A673 (cell line): ENCODE results near the gene MMD2.

Experiments
- EZH2 ChIP-seq: fragments of 200-600 bp; sonication (generic); IDR thresholded peaks from 2 replicates; pipeline ENCODE4 v1.6.1; 2017; ENCODE audit warnings: borderline replicate concordance, low read depth, mild to moderate bottlenecking, mixed read lengths, antibody characterized with exemption, low read length; ENCODE audit not compliant: poor library complexity, severe bottlenecking
- TF ChIP-seq, protein P1 (sequence below): fragments of 300-800, 200-600 bp; sonication (generic); conservative IDR thresholded peaks from 2 replicates; pipeline ENCODE4 v1.5.1; 2017; ENCODE audit warnings: low read depth, mild to moderate bottlenecking, antibody characterized with exemption, low read length, moderate library complexity, mixed read lengths

DNA sequence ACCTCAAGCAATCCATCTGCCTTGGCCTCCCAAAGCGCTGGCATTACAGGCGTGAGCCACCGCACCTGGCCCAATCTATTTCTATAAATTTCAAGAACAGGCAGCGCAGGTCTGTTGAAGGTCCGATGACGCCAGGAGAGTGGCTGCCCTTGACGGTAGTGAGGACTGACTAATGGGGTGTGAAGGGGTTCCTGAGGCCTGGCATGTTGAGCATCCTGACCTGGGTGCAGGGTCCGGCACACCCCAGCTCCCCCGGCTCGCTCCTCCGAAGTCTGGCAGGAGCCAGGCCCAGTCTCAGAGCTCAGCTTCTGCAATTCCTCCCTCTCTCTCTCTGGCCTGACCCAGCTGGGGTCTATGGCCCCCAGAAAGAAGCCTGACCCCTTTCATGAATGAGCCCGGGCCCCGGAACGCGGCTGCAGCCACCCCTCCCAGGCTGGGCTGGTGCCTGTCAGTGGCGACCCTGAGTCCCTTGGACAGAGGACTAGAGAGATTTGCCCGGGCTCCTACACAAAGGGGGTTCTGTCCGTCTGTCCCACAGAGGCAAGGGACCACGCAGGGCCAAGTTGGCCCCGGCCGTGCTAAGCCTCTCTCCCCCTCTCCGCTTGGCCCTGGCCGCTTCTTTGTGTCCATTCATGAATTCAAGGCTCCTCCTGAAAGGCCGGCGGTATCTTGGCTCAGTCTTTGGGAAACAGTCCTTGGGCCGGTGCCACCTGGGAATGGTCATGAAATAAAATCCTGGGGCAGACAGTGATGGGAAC is 18.8 kb downstream of the MMD2 start:
- TF ChIP-seq, protein P1, sequence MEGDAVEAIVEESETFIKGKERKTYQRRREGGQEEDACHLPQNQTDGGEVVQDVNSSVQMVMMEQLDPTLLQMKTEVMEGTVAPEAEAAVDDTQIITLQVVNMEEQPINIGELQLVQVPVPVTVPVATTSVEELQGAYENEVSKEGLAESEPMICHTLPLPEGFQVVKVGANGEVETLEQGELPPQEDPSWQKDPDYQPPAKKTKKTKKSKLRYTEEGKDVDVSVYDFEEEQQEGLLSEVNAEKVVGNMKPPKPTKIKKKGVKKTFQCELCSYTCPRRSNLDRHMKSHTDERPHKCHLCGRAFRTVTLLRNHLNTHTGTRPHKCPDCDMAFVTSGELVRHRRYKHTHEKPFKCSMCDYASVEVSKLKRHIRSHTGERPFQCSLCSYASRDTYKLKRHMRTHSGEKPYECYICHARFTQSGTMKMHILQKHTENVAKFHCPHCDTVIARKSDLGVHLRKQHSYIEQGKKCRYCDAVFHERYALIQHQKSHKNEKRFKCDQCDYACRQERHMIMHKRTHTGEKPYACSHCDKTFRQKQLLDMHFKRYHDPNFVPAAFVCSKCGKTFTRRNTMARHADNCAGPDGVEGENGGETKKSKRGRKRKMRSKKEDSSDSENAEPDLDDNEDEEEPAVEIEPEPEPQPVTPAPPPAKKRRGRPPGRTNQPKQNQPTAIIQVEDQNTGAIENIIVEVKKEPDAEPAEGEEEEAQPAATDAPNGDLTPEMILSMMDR: no peak
- no peak for TF ChIP-seq EZH2
